ENCODE data around the gene UCP3.

Gene UCP3

DNA sequence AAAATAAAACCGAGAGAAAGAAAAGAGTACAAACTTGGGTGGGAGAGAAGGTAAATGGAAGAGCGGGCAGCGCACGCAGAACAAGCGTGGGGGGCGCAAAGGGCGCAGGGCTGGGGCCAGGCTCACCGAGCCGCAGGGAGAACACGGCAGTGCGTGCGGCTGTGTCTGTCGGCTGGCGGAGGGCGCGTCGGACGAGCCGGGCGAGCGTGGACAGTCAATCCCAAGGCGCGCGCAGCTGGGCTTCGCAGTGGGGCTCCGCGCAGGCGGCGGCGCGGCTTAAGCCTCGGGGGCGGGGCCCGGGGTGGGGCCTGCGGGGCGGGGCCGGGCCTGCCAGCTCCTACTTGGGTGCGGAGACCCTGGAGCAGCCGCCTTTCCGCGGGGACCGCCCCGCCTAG, 26.3 kb downstream of the UCP3 start, which contains the start of gene UCP2:
UCP2 (minus strand) TSS at position 249 of the 395 bp plus-strand sequence. CDS start 4,465 bp downstream, outside the sequence.
- peak; percentile 67 for DNase-seq (ENCODE audit: low read depth, low spot score)
- H3K4me3 ChIP-seq (ENCODE audit: low read length): peak within 1 kb of the TSS; percentile 86

DNA sequence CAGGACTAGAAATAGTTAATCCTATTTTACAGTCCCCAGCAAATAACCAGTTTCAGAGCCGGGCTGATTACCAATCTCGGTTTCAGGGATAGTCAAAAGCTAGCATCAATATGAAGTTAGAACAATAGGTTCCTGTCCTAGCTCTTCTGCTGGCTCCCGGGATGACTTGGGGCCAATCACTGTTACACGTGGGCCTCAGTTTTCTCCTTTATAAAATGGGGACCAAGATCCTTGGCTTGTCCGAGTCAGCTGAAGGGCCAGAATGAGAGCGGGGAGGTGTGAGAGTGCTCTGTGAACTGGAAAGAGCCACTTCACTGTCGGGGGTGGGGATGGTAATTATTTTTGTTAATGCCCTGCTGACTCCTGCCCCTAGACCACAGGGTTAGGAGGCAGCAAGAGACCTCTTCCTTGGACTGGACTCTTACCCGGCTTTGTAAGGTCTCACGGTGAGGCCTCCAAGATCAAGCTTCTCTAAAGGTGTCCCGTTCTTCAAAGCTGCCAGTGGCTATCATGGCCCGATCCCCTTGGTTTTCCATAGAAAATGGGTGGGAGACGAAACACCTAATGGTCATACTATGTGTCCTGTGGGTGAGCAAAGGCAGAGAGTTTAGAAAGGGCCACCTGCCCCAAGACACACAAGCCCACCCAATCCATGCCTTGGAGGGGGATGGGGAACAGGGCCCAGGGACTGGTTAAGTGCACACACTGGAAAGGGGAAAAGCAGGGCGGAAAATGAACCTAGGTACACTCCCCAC, 27.7 kb downstream of the UCP3 start:
- peak overlapping the region; percentile 86 for H3K4me3 ChIP-seq (ENCODE audit: low read length)
- DNase-seq (ENCODE audit: low read depth, low spot score): no peak

DNA sequence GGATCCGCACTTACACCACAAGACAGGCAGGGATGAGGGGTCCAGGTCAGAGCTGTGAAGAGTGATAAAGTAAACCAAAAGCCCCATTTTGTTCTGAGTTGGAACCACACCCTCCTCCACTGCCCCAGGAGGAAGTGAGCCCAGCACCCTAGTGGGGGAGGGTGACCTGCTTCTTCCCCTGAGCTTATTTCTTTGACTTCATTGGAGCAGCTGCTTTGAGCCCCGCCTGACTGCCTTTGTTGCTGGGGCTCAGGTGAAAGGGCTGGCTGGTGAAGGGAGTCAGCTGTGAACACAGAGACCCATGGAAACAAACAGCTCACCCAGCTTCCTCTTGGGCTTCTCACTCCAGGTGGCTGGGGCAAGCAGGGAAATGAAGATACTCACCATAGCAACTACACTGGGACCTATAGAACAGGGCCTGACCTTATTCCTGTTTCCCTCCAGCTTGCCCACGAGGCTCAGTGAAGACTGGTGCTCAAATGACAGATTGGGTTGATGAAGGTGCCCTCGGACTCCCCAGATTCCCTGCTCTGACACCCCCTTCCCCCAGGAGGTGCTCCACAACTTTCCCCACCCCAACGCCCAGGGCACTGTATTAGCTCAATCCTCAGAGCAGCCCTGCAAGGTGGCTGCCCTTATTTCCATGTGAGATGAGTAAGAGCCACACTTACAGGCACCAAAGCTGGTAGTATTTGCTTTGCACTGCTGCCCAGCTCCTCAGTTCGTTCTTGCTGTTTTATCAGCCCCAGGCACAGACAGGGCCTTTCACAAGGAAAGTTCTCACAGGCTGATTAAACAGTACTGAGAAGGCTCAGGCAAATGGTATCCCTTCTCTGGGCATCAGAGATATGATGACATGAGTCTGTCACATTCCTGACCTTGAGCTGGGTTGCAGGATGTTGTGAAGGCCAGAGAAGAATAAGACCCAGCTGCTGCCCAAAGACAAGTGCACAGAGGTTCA, 28.6 kb downstream of the UCP3 start:
- DNase-seq (ENCODE audit: low read depth, low spot score): peak; percentile 93
- peak overlapping the region; percentile 86 for H3K4me3 ChIP-seq (ENCODE audit: low read length)

DNA sequence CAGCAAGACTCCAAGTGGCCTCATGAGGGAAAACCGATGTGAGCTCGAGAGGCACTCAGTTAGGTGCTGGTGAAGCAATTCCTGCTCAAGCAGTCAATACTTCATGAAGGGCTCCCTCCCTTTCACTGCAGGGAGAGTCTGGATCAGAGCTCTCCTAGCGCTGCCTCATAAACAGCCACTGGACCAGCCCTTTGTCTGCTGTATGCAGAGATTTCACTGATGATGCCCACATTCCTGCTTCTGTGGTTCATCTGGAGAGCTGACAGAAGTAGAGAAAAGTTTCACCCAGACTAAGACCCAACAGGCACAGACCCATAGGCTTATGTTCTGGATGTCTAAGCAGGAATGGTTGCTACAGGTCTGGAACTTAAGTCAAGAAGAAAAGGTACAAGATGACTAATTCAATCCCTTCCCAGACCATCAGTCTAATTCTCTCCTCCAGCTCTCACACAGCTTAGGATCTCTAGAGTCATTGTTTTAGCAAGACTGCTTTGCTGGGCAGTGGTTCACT, 30.3 kb downstream of the UCP3 start:
- H3K4me3 ChIP-seq (ENCODE audit: low read length): no peak overlapping the region
- DNase-seq (ENCODE audit: low read depth, low spot score): no peak

DNA sequence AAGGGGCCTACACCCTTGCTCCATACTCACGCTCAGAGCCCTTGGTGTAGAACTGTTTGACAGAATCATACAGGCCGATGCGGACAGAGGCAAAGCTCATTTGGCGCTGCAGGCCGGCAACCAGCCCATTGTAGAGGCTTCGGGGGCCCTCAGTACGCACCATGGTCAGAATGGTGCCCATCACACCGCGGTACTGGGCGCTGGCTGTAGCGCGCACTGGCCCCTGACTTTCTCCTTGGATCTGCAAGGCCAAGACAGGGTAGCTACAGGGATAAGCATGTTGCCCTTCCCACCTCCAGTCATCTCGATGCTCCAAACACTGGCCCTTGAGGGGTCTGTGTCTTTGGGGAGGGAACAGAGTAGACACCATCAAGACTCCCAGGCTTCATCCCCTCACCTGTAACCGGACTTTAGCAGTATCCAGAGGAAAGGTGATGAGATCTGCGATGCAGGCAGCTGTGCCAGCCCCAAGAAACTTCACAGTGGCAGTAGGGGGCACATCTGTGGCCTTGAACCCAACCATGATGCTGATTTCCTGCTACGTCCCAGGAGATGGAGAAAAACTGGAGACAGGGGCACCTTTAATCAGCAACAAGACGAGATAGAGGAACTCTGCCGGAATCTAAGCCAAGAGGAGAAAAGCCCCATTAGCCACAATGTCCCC, 30.9 kb downstream of the UCP3 start:
- H3K4me3 ChIP-seq (ENCODE audit: low read length): no peak overlapping the region
- DNase-seq (ENCODE audit: low read depth, low spot score): no peak

DNA sequence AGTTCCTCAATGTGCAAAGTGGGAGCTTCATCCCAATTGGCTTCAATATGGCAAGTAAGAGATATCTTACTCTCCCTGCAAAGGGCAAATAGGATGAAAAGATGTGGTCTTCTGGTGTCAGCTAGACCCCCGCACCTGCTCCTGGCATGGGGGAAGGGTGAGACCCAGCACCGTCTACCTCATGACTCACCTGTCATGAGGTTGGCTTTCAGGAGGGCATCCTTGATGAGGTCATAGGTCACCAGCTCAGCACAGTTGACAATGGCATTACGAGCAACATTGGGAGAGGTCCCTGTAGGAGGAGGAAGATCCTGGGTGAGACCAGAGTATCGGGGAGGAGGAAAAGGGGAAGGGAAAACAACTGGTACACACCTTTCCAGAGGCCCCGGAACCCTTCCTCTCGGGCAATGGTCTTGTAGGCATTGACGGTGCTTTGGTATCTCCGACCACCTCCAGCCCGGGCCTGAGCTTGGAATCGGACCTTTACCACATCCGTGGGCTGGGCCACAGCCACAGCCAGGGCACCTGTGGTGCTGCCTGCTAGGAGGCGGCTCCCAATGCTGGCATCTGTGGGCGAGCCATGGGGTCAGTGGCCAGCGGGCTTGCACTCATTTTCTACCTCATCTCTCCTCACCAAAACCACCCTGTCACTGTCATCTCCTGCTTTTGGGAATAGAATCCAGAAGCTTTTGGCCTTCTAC, 32.3 kb downstream of the UCP3 start:
- no peak overlapping the region for H3K4me3 ChIP-seq (ENCODE audit: low read length)
- DNase-seq (ENCODE audit: low read depth, low spot score): no peak

DNA sequence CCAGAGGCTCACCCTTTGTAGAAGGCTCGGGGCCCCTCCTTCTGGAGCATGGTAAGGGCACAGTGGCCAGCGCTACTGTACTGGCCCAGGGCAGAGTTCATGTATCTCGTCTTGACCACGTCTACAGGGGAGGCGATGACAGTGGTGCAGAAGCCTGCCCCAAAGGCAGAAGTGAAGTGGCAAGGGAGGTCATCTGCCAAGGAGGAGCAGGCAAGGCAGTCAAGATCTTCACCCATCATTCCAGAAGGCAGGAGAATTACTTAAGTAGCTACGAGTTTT, 33.5 kb downstream of the UCP3 start:
- no peak overlapping the region for H3K4me3 ChIP-seq (ENCODE audit: low read length)
- DNase-seq (ENCODE audit: low read depth, low spot score): no peak

DNA sequence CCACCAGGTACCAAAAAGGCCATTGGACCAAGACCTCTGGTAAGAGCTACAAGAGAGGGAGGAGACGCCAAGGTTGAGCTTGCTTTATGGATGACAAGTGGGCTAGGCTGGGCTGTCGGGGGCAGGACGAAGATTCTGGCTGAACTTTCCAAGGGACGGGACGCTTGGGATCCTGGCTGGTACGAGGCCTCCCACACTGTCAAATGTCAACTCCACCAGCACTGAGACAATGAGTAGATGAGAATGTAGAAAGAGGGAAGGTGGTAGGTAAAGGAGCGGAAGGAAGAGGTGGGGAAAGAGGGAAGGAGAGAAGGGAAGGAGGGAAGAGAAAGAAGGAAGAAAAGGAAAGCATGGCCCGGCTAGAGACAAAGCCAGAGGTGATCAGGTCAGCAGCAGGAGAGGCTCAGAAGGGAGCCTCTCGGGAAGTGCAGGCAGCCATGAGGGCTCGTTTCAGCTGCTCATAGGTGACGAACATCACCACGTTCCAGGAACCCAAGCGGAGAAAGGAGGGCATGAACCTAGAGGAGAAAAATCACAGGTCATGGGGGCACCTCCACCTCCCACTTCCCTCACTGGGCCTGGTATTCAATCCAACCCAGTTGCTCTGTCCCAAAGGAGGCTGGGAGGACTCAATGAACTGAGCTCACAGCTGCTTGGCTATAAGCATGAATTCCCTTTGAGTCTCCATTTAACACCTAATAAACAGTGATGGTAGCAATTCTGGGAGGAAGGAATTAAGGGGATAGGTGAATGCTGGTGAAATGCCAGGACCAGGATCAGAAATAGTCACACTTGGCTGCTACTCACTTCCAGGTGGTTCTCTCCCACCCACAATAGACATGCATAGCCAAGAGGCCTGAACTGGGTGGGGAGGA, 34.0 kb downstream of the UCP3 start:
- no peak overlapping the region for H3K4me3 ChIP-seq (ENCODE audit: low read length)
- DNase-seq (ENCODE audit: low read depth, low spot score): no peak

DNA sequence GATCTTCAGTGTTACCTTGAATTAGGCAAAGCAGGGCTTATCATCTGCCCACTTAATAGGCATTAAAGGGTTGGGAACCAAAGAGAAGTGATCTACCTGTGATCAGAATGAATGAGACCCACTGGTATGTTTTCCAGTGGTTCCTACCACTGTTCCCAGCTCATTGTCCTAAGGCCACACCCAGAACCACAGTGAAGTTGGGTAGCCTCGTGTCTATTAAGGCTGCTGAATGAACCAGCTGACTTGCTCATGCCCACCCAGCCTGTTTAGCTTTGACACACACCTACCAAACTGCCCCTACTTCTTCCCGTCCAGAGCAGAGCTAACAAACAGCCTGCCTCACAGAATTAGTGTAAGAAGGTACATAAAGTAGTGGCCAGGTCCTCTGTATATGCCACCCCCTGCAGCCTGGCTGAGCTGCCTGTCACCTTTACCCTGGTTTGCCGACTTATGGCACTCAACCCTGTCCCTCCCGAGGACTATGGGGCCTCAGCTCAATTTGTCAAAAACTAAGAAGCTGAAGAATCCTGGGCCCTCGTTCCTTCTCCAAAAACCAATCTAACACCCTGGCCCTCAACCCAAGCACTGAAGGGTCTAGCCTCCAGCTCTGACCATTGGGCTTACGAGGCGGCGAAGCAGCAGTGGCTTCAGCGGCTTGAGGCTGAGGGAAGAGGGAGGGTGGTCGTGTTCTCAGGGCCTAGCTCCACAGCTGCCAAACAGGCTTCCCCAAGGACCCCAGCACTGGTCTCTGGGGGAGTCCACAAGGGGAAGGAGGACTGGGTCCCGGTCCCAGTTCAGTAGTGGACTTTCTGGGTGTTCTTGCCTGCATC, 36.0 kb downstream of the UCP3 start:
- H3K4me3 ChIP-seq (ENCODE audit: low read length): no peak overlapping the region
- DNase-seq (ENCODE audit: low read depth, low spot score): no peak

DNA sequence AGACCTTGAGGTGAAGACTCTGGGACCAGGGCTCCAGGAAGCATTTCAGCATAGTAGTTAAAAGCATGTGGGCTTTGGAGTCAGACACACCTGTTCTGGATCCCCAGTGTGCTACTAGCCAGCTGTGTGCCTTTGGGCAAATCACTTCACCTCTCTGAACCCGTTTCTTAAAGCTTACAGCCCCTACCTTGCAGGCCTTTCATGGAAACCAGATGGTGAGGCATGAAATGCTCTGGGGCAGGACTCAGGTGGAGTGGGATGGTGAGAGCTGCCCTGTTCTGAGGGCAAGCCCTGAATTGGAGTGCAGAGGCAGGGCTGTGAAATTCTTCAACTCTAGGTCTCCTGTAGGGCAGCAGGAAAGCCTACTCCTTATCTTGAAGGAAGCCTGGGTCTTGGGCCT, 36.7 kb downstream of the UCP3 start:
- no peak for DNase-seq (ENCODE audit: low read depth, low spot score)
- H3K4me3 ChIP-seq (ENCODE audit: low read length): no peak overlapping the region

DNA sequence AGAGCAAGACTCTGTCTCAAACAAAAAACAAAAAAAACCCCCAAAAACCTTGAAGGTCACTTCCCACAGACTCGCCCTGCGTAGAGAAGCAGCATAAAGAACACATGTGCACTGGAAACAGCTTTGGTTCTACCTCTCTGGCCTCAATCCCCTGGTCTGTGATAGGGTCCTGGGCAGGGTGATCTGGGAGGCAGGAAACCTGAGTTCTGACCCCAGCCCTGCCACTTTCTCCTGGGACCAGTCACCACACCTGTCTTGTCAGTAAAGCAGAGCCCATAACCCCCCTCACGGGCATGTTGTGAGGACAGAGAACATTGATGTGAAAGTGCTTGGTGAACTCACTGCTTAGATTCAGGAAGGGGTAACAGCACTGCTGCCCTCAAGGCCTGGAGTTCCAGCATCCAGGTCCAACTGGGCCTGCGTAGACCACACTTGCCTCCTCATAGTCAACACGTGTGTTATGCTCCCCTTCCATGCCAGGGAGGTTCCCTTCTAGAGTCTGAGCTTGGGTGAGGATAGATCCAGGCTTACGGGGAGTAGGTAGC, 37.6 kb downstream of the UCP3 start:
- DNase-seq (ENCODE audit: low read depth, low spot score): no peak
- H3K4me3 ChIP-seq (ENCODE audit: low read length): no peak overlapping the region

DNA sequence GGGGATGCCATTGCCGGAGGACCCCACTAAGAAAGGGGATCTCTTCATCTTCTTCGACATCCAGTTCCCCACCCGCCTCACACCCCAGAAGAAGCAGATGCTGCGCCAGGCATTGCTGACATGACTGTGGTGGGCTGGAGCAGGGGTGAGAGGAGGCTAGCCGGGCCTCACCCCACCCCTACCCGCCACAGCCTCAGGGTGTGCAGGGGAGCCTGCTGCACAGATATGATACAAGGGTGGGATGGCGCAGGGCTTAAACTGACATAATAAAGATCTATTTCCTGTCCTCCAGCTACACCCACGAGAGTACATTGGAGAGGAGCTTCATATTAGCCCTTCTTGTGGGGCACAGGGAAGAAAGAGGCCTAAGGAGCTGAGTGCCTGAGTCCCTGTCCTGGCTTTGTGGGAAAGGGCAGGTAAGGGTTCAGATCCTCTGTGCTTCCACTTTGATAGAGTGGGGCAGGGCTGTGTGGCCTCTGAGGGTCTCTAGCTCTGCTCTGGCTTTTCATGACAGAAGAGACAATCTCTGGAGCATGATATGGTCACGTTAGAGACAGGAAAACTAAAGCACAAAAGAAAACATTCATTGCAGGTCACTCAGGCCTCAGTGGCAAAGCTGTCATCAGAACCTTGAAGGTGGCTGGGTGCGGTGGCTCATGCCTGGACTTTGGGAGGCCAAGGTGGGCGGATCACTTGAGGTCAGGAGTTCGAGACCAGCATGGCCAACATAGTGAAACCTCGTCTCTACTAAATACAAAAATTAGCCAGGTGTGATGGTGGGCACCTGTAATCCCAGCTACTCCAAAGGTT, 38.7 kb downstream of the UCP3 start:
- no peak overlapping the region for H3K4me3 ChIP-seq (ENCODE audit: low read length)
- peak; percentile 69 for DNase-seq (ENCODE audit: low read depth, low spot score)

DNA sequence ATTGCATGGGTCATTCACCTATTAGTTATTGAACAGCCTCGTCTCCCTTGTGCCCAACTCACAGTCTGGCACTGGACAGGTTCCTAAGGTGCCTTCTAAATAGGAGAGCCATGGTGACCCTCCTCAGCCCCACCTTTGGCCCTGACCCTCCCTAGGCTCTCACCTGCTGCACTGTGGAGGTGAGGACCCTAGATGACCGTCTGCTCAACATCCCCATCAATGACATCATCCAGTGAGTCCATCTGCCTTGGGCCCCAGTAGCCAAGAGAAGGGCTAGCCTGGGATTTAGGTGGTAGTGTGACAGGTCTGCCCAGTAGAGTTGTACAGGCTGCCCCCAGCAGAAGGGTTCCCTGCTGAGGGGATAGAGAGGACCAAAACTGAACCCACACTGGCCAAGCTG, 39.8 kb downstream of the UCP3 start:
- no peak overlapping the region for H3K4me3 ChIP-seq (ENCODE audit: low read length)
- no peak for DNase-seq (ENCODE audit: low read depth, low spot score)

DNA sequence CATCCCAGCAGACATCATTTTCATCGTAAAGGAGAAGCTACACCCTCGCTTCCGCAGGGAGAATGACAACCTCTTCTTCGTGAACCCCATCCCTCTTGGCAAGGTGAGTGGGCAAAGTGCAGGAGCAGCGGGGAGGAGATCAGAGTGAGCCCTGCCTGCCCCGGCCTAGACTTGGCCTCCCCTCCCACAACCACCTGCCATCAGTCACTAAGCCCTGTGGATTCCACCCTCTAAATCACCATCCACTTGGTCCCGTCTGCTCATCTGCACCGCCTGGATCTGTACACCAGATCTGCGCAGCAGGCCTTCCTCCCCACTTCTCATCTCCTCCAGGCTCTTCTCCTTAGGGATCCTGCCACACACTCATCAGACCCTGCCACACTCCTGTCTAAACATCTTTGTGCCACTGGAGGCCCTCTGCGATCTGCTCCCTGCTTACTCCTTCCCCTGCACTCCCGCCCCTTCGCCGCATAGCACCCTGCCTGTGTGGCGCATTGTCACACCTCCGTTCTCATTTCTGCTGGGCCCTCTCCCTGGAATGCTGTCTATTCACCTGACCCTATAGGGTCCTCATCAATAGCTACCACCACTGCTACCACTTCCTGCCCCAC, 40.4 kb downstream of the UCP3 start:
- no peak overlapping the region for H3K4me3 ChIP-seq (ENCODE audit: low read length)
- DNase-seq (ENCODE audit: low read depth, low spot score): no peak

DNA sequence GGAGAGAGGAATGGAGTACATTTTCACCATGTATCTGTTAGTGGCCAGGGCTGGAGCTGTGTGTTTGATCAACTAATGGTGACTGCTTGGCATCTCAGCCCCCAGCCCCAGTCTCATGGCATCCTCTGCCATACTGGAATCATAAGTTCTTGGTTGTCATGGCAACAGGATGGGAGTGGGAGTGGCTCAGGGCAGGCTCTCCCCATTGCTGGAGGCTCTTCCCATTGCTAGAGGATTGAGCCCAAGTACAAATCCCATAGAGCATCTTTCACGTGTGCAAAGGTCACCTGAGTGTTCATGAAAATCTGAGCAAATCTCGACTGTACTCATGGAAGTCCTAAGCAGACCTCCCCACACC, 43.1 kb downstream of the UCP3 start:
- DNase-seq (ENCODE audit: low read depth, low spot score): no peak

More for the DNA sequence above, 43.1 kb downstream of the UCP3 start:
- no peak overlapping the region for H3K4me3 ChIP-seq (ENCODE audit: low read length)

Measured in Jurkat, Clone E6-1 (cell line).